GDM1 (cell line): ENCODE measurements around the gene HINT1.
A peak's percentile ranks its signal among the peaks of the same experiment; 100 is the strongest.
"Not testable (repeated sequence)": the region's sequence is repeated elsewhere in the genome, so short reads cannot be mapped to it uniquely, and the experiment has no call there.

Experiments
- DNase-seq: peaks from one replicate; lab custom pipeline; 2025; lab: John Stamatoyannopoulos, UW

Gene HINT1

DNA sequence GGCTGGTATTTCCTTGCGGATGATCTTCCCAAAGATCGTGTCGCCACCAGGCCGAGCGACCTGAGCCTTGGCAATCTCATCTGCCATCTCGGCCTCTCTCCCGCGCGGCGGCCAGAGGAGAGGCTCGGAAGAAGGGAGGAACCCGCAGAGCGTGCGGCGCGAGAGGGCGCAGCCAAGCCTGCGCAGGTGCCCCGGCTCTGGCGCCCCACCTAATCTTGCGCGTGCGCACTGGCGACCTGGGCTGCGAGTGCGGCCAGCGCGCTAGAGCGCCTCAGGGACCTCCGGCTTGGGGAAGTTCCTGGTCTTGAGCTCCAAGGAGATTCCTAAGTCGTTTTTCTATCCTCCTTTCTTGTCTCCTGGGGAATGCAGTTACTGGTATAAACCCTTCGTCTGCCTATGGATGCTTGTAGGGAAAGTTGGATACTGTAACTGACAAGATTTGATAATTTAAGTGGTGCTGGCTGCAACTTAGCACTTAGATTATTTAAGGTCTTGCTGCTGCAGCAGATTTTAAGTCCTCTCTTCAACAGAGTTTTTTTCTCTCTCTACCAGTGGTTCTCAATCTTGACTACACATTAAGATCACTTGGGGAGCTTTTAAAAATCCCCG lies at the start of gene HINT1:
TSS of gene HINT1 (minus strand) at position 138 of the 609 bp plus-strand sequence. CDS start at position 87, 51 bp downstream.
- peak; percentile 93 for DNase-seq

DNA sequence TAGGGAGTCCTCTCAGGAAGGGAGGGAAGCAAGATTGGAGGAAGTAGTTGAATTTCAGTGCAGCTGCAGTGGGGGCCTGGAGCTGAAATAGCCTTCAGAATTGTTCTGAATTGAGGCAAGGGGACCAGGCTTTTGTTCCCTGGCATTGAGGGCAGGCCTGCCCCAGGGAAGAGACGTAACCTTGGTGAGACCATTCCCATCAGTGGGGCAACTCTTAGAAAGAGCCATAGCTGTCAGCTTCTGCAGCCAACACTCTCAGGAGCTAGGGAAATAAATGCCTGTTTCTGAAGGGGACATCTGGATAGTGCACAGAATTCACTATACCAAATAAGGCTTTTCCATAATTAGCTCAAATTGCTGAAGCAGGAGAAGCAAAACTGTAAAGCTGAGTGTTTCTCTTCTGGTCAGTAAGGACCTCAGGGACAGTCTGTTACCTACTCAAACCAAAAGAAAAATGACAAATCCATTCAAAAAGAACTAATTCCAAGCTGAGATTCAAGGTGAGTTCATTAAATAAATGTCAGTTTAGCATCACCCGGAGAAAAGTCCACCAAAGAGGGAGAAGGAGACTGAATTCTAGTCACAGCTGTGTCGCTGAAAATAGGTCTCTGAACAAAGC lies 49.7 kb upstream of the HINT1 start:
- no peak for DNase-seq

DNA sequence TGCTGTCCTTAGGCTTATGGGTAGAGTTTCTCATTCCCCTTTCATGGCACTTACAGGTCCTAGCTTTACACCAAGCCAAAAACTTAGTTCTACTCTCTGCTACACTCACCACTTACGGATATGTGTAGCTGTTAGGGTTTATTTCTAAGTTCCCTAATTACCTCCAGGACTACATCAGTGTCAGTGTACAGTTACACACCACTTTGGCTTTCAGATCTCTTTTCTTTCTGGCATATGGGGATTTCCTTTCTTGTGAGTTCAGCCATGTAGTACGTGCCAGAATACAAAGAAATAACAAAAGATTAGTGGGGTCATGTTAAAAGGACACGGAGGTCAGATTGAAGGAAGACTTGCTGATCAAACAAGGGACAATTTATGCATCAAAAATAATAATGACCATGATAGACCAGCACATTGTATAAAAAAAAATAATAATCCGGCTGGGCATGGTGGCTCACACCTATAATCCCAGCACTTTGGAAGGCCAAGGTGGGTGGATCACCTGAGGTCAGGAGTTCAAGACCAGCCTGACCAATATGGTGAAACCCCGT lies 47.5 kb upstream of the HINT1 start:
- no peak for DNase-seq

DNA sequence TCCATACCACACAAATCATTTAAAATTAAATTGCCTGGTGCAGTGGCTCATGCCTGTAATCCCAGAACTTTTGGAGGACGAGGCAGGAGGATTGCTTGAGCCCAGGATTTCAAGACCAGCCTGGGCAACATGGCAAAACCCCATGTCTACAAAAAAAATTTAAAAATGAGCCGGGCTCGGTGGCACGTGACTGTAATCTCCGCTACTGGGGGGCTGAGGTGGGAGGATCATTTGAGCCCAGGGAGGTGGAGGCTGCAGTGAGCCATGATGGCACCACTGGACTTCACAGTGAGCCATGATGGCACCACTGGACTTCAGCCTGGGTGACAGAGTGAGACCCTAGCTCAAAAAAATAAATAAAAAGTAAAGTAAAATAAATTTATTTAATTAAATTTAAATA lies 46.6 kb upstream of the HINT1 start:
- no peak for DNase-seq

DNA sequence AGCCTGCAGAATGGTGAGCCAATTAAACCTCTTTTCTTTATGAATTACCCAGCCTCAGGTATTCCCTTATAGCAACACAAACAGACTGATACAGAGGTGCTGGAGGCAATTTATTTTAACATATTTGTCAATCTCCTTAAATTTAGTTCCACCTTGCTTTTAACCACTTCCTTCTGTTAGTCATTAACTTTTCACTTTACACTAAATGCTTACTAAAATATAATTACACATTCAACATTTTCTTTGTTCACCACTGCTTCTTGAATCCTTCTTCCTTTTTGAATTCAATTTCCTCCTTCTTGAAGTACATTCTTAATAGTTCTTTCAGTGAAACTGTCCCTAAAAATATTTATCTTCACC lies 45.1 kb upstream of the HINT1 start:
- no peak for DNase-seq

DNA sequence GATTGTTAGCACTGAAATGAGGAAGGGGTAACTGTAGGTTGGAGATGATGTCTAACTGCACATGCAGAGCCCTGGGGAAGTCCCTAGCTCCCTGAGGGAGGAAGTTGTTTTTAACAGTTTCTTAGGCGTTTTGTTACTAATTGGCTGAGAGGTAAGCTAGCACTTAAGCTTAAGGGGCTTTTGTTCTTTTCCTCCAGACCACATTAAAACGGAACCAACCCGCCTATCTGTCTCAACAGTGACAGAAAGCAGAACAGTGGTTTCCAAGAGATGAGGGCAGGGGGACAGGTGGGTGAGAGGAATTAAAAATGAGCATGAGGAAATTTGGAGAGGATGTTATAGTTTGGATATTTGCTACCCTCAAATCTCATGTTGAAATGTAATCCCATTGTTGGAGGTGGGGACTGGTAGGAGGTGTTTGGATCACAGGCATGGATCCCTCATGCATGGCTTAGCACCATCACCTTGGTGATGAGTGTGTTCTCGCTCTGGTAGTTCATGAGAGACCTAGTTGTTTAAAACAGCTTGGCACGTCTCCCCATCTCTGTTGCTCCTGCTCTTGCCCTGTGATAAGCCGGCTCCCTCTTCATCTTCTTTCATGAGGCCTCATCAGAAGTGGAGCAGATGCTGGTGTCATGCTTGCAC lies 44.6 kb upstream of the HINT1 start:
- peak; percentile 77 for DNase-seq

DNA sequence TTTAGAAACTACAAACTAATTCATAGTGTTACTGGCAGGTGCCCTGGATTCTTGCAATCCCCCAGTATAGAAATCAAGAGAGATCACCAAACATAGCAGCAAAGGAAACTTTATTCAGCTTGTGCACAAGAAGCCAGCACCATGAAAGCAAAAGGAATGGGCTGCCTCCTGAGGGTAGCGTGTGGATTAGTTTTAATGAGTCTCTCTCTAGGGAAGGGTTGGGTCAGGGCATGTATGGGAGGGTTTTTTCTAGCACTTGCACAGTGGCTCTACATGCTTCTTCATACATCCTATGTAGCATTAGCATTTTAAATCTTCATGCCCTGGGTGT lies 44.1 kb upstream of the HINT1 start:
- no peak for DNase-seq

DNA sequence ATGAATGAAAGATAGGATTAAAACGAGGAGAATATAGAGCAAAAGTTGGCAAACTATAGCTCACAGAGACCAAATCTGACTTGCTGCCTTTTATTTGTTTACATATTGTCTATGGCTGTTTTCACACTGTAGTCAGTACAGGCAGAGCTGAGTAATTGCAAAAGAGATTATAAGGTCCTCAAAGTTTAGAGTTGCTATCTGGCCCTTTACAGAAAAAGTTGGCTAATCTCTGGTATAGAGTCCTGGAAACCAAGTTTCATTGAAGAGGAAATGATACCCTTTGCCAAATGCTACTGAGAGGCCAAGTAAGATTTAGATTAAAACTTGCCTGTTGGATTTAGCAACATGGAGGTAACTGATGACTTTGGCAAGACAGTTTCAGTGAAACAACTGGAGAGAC lies 41.7 kb upstream of the HINT1 start:
- no peak for DNase-seq

DNA sequence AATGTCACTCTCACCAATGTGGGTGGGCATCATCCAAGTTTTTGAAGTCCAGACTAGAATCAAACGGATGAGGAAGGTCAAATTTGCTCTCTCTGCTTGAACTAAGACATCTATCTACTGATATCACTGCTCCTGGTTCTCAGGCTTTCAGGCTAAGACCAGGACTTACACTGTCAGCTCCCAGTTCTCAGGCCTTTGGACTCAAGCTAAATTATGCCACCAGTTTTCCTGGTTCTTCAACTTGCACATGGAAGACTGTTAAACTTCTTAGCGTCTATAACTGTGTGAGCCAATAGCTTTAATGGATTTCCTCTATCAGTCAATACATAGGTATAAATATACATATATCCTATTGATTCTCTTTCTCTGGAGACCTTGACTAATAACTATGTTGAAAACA lies 41.0 kb upstream of the HINT1 start:
- DNase-seq, result no peak

DNA sequence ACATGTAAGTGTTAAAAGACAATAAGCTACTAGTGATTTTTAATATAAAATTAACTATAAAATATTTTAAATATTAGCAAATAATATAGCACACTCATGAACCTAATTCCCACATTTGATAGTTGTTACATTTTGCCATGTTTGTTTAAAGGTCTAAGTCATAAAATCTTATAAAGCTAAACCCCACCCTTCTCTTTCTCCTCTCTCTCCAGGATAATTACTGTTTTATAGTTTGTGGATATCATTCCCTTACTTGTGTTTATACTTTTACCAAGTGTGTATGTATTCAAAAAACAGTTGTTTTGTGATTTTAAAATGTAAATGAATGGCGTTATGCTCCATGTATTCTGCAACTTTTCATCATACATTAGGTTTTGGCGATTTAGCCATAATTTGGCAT lies 39.9 kb upstream of the HINT1 start:
- no peak for DNase-seq

DNA sequence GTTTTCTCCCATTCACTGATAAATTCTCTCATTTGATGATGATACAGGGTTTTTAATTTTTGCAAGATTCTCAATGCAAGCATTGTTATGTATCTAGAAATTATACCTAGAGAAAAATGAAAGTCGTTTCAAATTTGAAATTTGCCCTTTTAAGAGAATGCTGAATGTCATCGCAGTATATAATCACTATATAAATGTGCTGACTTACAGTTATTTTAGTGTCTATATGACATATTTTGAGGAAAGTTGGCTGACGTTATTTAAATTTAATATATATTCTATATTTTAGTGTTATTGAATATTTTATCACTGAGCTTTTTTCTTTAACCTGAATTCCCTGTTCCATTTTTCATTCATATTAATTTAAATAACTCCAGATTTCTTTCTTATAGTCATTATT lies 35.5 kb upstream of the HINT1 start:
- DNase-seq, result no peak

DNA sequence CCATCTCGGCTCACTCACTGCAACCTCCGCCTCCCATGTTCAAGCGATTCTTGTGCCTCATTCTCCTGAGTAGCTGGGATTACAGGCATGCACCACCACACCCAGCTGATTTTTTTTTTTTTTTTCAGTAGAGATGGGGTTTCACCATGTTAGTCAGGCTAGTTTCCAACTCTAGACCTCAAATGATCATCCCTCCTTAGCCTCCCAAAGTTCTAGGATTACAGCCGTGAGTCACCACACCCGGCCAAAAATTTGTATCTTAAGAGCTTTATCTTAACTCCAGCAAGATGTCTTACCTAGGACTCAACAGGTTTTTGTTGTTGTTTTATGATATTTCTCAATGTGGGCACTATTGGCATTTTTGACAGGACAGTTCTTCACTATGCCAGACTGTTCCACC lies 33.6 kb upstream of the HINT1 start:
- no peak for DNase-seq

DNA sequence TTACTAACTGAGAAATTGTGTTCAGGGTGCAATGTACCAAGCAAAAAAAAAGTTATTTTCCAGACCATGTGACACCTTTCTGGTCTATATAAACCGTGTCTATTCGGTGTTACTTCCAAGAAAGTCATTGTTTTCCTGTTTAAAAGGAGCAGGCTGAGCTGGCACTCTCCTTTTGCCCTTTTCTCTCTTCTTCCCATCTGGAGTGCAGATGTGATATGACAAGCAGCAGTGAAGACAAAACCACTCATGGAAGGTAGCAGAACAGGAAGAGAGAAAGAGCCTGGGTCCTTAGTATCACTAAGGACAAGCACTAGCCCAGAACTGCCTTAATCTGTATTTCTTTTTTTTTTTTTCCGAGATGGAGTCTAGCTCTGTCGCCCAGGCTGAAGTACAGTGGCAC lies 31.3 kb upstream of the HINT1 start:
- no peak for DNase-seq

DNA sequence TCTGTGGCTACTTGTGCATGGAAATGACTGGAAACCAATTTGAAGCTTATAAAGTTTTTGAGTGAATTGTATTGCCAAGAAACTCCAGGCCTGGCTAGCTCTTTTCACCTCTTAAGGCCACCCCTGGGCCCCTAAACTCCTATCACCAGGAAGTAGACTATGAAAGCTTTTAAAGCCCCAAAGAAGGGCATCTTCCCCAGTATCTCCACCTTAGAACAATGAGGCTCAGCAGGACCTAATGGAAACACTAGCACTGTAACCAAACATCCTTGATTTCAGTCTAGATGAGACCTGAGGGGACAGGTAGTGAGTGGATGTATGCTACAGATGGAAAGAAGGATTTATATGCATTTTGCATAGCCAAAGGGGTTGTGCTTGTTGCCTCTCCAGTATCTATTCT lies 30.6 kb upstream of the HINT1 start:
- no peak for DNase-seq

DNA sequence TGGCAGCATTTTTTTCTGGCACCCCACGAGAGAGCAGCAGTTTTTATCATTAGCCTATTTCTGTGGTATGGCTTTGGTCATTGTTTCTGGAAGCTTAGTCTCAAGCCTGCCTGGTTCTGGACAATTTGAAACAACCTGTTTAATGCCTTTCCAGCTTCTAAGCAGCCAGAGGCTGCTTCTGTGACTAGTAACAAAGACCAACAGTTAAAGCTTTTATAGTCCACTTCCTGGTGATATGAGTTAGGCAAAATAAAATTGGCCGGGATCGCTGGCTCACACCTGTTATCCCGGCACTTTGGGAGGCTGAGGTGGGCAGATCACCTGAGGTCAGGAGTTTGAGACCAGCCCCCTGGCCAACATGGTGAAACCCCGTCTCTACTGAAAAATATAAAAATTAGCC lies 29.7 kb upstream of the HINT1 start:
- DNase-seq, result no peak

DNA sequence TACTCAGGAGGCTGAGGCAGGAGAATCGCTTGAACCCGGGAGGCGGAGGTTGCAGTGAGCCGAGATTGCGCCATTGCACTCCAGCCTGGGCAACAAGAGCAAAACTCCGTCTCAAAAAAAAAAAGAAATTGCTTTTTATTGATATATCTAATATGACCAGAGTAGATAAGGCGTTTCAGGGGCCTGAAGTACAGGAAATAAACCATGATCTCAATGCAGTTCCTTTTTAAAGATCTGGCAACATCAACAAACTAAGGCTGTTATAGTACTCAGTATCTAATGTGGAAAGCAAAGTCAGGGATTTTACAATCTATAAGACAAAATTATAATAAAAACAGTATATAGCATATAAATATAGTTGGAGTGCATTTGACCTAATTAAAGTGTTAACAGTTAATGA lies 28.8 kb upstream of the HINT1 start:
- not testable (repeated sequence) for DNase-seq

DNA sequence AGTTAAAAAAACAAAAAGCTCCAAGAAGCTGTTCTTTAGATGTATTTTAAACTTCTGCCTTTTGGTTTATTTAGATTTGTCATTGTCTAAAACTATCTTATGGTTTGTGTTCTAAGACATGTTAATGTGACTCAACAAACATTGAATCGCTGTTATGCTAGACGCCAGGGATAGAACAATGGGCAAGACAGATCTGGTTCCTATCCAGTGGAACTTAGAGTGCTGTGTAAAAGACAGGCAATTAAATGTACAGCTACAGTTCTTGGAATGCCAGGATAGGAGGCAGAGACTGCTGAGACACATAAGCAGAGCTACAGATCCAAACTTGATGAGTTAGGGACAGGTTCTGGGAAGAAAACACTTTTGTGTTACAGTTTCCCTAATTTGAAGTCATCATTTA lies 28.1 kb upstream of the HINT1 start:
- DNase-seq, result no peak

DNA sequence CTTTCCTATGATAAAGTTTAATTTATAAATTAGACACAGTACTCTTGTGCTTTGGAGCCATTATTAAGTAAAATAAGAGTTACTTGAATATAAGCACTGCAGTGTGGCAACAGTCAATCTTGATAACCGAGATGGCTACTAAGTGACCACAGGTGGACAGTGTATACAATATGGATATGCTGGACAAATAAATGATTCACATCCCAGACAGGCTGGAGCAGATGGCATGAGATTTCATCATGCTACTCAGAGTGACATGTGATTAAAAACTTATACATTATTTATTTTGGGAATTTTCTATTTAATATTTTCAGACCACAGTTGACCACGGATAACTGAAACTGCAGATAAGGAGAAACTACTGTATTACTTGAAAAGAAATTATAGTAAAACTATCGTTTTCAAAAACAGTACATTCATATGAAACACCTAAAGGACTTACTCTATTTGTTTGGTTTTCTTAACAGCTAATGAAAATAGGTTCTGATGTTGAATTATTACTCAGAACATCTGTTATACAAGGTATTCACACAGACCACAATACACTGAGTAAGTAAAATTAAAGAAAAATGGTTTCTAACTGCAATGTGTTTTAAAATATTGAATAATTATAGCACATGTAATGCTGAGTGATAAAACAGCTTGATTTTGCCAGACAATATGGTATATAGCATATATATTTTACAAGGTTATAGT lies 21.7 kb upstream of the HINT1 start:
- no peak for DNase-seq

DNA sequence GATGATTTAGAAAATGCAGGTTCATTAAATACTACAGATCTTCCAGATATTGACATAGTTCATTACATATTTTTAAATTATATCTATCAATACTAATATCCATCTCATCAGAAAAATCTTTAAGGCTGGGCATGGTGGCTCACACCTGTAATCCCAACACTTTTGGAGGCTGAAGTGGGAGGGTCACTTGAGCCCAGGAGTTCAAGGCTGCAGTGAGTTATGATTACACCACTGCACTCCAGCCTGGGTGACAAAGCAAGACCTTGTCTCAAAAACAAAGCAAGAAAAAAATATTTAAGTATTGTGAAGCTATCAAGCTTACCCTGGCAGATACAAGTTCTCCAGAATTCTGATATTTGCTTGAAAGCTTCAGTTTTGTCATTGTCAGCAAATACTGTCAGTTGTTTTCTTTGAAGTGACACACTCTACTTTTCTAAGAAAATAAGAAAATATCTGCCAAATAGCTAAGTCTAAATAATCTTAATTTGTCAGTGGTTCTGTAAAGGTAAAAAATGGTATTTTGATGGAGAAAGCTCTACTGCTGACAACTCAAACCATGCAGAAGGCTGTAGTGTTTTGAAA lies 20.6 kb upstream of the HINT1 start:
- DNase-seq, result no peak

DNA sequence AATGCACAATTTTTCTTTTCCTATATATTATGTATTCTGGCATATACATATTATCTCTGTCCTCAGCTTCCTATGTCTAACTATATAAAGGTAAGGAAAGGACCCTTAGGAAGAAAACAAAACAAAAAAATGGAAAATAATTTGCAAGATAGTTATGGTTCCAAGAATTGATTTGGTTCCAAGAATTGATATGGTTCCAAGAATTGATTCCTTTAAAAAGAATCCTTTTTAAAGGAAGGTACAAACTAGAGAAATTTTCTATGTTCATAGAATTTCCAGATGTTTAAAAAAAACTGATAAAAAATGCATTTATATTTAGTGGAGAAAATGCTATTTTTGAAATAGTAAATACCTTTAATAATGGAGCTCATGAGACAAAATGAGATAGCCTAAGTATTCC lies 17.8 kb upstream of the HINT1 start:
- no peak for DNase-seq

DNA sequence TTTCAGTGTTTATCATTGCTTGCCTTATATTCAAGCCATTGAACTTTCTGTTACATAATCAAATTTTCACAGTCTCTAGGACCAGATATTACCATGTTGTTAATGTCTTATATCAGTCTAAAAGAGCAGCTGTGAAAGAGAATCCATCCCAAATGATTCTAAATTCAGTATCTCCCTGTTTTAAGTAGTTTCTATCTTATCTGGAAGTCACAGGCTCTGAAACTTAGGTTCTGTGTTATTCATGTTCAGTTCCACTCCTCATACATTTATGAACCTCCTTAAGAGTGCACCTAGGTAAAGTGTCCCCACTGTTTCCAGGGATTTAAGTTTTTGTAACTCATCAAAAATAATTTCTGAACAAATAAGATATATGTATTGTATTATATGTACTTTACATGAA lies 15.4 kb upstream of the HINT1 start:
- no peak for DNase-seq

DNA sequence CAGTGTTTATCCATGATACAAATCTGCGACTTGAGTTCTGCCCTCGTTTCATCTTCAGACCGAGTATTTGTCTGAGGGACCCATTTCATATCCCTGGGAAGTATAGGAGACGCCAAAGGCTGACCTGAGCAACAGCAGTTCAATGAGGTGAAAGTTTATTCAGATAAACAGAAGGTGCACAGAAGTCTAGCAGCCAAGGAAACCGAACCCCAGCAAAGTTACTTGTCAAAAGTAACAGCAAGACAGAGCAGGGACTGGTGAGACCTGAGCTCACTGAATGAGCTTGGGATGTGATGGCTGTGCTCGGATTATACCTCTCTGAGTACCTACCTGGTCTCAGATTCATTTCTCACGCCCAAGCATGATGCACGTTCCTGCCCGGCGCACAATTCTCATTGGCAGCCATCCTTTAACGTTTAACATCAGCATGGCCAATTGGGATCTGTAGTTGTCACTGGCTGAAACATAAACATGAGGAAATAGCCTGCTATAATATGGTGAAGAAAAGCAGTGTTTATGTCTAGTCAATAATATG lies 6.3 kb upstream of the HINT1 start:
- DNase-seq, result no peak
